B cell (primary cell): ENCODE results near the gene SEH1L.

Source experiments
- CTCF ChIP-seq: fragments of 200-600 bp; IDR thresholded peaks from one replicate; pipeline ENCODE4 v1.8.0; 2022; ENCODE audit warnings: antibody characterized with exemption, mild to moderate bottlenecking
- EZH2 ChIP-seq: IDR thresholded peaks from 2 replicates; pipeline ENCODE4 v1.6.1; 2012; ENCODE audit warnings: borderline replicate concordance, low read depth, mild to moderate bottlenecking, moderate library complexity, low read length; ENCODE audit not compliant: insufficient read depth, poor library complexity, severe bottlenecking

DNA sequence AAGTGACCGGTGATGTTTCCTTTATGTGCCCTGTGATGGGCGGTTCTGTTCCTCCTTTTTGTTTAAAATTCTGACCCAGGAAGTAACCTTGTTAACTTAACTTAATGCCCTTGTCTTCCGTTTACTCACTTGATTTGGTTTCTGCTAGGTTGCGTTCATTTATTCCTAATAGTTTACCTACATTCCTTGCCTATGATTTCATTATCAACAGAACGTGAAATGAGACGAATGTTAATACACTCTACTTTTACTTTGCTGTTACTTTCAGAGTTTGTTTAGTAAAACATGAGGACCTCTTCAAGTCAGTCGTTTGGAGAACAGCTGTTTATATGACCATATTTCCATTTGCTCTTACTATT is 44.0 kb downstream of the SEH1L start:
- TF ChIP-seq CTCF (no peak), EZH2 (no peak)
